Stomach (tissue), 4 donors: ENCODE measurements around the gene MMGT1.

Source experiments
- POLR2A ChIP-seq, 4 donors: fragments of 450-650 bp; IDR thresholded peaks; one replicate each; pipeline ENCODE4 v1.6.1; 2016; ENCODE audit warnings: antibody characterized with exemption in 4 of 4, control low read depth in 2 of 4, mild to moderate bottlenecking in 1 of 4, moderate library complexity in 1 of 4
- TF ChIP-seq, protein P1 (sequence below), 7 experiments: fragments of 450-650 bp in 4 of 7; fragments of 200-600 bp in 3 of 7; sonication (generic) in 3 of 7; IDR thresholded peaks; one replicate each; pipeline ENCODE4 v1.5.1; 2016 to 2019; ENCODE audit warnings: antibody characterized with exemption in 7 of 7, control low read depth in 2 of 7, mild to moderate bottlenecking in 1 of 7

DNA sequence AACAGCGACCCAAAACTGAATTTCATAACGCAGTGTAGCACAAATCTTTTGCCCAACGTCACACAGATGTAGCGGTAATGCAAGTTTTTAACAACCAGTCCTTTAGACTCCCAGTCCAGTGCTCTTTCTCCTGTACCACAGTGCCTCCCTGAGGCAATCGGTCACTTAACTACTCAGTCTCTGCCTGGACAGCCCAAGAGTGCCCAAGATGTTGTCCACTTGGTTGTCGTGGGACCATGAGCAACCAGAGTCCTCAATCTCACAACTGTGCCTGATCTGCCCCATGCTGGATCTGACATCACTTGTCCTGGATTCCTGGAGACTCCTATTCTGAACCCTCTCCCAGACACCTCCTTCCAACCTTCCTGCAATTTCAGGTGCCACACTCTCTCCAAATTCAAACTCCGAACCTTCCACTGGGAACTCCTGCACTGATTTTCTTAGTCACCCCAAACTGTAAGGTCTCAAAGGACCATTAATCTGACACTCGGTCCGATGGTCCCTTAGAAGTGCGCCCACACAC lies 702 bp downstream of the MMGT1 start:
- TF ChIP-seq, protein P1, sequence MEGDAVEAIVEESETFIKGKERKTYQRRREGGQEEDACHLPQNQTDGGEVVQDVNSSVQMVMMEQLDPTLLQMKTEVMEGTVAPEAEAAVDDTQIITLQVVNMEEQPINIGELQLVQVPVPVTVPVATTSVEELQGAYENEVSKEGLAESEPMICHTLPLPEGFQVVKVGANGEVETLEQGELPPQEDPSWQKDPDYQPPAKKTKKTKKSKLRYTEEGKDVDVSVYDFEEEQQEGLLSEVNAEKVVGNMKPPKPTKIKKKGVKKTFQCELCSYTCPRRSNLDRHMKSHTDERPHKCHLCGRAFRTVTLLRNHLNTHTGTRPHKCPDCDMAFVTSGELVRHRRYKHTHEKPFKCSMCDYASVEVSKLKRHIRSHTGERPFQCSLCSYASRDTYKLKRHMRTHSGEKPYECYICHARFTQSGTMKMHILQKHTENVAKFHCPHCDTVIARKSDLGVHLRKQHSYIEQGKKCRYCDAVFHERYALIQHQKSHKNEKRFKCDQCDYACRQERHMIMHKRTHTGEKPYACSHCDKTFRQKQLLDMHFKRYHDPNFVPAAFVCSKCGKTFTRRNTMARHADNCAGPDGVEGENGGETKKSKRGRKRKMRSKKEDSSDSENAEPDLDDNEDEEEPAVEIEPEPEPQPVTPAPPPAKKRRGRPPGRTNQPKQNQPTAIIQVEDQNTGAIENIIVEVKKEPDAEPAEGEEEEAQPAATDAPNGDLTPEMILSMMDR (IDR thresholded peaks at IDR 0.05): no peak
- no peak for TF ChIP-seq POLR2A (IDR thresholded peaks at IDR 0.05)
